A549 treated with RU486 at 1 μM for 4 hours (cell line): ENCODE data around the gene NLRC3. TPM values are rescaled to one million over a fixed set of nuclear protein-coding genes. Genes with fewer than 3 reads are reported as not detected.

Source experiments
- total RNA-seq: library from RNA; stranded (reverse); fragments of 200-300 nt; extraction: Qiagen RNA extraction; gene quantifications from 5 replicates; pipeline ENCODE4 v1.2.3, GENCODE V29; 2022; ENCODE audit warnings: low read depth

The NLRC3 gene, protein sequence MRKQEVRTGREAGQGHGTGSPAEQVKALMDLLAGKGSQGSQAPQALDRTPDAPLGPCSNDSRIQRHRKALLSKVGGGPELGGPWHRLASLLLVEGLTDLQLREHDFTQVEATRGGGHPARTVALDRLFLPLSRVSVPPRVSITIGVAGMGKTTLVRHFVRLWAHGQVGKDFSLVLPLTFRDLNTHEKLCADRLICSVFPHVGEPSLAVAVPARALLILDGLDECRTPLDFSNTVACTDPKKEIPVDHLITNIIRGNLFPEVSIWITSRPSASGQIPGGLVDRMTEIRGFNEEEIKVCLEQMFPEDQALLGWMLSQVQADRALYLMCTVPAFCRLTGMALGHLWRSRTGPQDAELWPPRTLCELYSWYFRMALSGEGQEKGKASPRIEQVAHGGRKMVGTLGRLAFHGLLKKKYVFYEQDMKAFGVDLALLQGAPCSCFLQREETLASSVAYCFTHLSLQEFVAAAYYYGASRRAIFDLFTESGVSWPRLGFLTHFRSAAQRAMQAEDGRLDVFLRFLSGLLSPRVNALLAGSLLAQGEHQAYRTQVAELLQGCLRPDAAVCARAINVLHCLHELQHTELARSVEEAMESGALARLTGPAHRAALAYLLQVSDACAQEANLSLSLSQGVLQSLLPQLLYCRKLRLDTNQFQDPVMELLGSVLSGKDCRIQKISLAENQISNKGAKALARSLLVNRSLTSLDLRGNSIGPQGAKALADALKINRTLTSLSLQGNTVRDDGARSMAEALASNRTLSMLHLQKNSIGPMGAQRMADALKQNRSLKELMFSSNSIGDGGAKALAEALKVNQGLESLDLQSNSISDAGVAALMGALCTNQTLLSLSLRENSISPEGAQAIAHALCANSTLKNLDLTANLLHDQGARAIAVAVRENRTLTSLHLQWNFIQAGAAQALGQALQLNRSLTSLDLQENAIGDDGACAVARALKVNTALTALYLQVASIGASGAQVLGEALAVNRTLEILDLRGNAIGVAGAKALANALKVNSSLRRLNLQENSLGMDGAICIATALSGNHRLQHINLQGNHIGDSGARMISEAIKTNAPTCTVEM
- 0.01 TPM in 1 of 5 replicates, not detected in the others for total RNA-seq

DNA sequence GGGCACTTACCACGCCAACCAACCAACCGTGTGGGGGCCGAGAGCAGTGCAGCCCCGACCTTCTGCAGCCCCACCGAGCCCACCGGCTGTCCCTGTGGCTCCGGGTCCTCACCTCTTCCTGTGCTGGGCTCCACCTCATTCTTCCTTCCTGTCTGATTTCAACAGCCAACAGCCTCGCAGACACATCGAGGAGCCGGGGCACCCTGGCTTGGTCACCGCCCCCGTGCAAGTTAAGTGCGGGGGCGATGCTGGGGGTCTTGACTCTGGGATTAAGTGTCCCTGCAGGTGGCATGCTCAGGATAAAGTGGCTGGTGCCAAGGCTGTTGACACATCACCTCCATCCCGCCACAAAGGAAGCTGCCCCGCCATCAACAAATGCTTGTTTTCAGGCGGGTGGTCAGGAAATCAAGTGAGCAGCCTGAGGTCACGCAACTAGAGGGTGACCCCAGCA lies at the start of gene NLRC3:
Gene NLRC3 (minus strand): TSS at position 102 of the 451 bp plus-strand sequence. CDS start 12,367 bp downstream, outside the sequence.

GRCh38 chr16:3611146-3611975 lies 34.2 kb upstream of the NLRC3 start, which contains the start of gene SLX4:
TSS of gene SLX4 (minus strand) at chr16:3611606. CDS start at chr16:3608964, 2,642 bp downstream.

DNA sequence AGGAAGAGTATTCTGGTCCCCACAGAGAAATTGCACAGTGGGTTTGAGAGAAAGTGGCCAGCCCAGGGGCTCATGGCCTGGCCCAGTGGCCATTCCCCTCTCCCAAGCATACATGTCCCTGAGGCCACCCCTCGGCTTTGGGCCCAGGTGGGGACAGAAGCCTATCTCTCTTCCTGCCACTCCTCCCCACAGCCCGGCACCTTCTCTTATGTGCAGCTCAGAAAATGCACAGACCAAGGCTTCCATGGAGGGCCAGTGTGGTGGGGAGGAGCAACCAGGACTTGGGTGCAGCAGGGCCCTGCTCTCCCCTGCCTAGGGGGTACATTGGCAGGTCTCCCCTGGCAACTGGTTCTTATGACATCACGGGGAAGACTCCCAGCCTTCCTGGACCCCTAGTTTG lies 82.0 kb downstream of the NLRC3 start, which contains the start of gene C16orf90:
Gene C16orf90 (minus strand): TSS at position 314 of the 400 bp plus-strand sequence. CDS start 68 bp downstream, at position 246.

Other genes with a start within 250 kb of the NLRC3 start
- gene OR2C1, start 221.5 kb downstream of the NLRC3 start, total RNA-seq, result not detected in 5 replicates
- 12.4 to 17.7 TPM (median 14.6 TPM) in 5 replicates for gene ZSCAN32, start 176.4 kb downstream of the NLRC3 start, total RNA-seq
- 13.4 to 15.0 TPM (median 14.2 TPM) in 5 replicates for gene ZNF174, start 176.2 kb downstream of the NLRC3 start, total RNA-seq
- 0.71 to 1.3 TPM (median 1.0 TPM) in 5 replicates for gene ZNF597, start 133.9 kb downstream of the NLRC3 start, total RNA-seq
- gene NAA60, start 133.7 kb downstream of the NLRC3 start, total RNA-seq, result 47.2 to 55.4 TPM (median 51.0 TPM) in 5 replicates
- not detected in 5 replicates for gene C16orf90, start 81.9 kb downstream of the NLRC3 start, total RNA-seq
- gene CLUAP1, start 76.4 kb downstream of the NLRC3 start, total RNA-seq, result 17.2 to 22.6 TPM (median 18.9 TPM) in 5 replicates
- 3.7 to 5.3 TPM (median 4.4 TPM) in 5 replicates for gene SLX4, start 34.2 kb upstream of the NLRC3 start, total RNA-seq
- 1.6 to 4.3 TPM (median 3.2 TPM) in 5 replicates for gene DNASE1, start 77.3 kb upstream of the NLRC3 start, total RNA-seq
- gene TRAP1, start 140.1 kb upstream of the NLRC3 start, total RNA-seq, result 114 to 151 TPM (median 140 TPM) in 5 replicates